HG03342 (cell line): ENCODE measurements around the gene APOBEC4.

Experiments
- ATAC-seq: cut with Tn5 transposase; IDR thresholded peaks from one replicate; pipeline ENCODE4 v1.9.1; 2021; ENCODE audit warnings: mild to moderate bottlenecking, moderate library complexity; ENCODE audit not compliant: unreplicated experiment

APOBEC4 gene

GRCh38 chr1:183604815-183605214 lies 48.3 kb downstream of the APOBEC4 start:
- ATAC-seq: no peak

- peak; percentile 37 for ATAC-seq
Measured at GRCh38 chr1:183604038-183604808, 48.9 kb downstream of the APOBEC4 start.

- ATAC-seq: no peak
Measured at GRCh38 chr1:183602510-183602909, 50.6 kb downstream of the APOBEC4 start.

DNA sequence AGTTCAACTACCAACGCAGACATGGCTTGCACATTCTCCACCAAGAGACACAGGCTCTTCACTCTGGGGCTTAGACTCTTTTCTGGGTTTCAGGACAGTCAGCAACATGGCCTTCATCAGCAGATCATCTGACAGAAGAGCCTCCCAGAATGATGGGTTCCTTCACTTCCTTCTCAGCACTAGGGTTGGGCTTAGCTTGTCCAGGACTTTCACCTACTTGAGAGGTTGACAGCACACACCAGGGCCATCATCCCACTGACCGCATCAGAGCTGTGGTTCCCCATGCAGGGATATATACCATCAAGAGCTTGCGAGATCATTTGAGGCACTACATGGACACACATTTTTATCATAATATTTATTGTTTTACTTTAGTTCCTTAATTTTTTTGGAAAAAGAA lies 52.5 kb downstream of the APOBEC4 start:
- ATAC-seq: no peak

DNA sequence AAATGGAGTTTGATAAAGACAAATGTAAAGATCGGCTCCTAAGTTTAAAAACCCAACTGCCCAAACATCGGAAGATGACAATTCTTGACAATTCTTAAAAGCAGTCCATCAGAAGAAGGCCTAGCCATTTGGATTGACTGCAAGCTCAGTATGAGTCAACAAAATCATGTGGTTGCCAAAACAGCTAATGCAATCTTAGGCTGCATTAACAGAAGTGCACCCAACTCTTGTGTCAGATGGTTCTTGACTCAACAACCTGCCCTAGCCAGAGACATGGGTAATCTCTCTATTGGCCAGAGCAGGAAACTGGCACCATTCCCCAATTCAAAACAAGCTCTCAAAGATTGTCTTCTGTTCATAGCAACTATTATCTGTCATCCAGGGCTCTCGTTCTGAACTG lies 53.0 kb downstream of the APOBEC4 start:
- no peak for ATAC-seq

- peak; percentile 80 for ATAC-seq
Measured at GRCh38 chr1:183598386-183598785, 54.7 kb downstream of the APOBEC4 start.

DNA sequence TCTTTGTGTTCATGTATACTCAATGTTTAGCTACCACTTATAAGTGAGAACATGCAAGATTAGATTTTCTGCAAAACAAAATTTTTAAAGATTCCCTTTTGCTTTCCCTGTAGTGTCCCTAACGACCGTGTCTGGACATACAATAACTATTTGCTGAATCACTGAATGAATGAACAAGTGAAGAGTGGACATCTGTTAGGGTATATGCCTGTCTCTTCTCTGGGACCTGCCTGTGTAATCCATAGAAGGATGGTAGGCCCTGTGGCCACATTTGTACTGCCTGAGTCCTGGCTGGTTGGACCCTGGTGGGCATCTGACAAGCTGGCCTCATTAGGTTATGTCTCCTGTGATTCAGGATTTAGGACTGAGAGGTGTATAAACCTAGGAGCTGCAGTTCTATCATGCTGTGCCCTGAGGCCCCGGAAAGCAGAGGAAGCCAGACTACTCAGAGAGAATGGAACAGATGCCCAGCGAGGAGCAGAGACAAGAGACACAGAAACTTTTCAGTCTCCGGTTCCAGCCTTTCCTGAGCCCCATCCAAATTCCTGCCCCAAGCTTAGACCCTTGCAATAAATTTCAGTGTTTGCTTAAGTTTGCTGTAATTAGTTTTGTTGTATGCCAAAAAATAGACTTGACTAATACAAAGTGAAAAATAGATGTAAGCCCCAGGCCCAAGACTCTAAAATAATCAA lies 55.3 kb downstream of the APOBEC4 start:
- ATAC-seq: no peak

- ATAC-seq: no peak
Measured at GRCh38 chr1:183596500-183596899, 56.6 kb downstream of the APOBEC4 start.
